ENCODE measurements around the gene LYRM1.
"Not testable (repeated sequence)": the region's sequence is repeated elsewhere in the genome, so short reads cannot be mapped to it uniquely, and the experiment has no call there.

LYRM1 gene

GRCh38 chr16:20901436-20902112 lies 1.0 kb downstream of the LYRM1 start:
- DNase-seq (ENCODE audit: low read depth in 1 of 2, low spot score in 1 of 2): no peak

- no peak for DNase-seq (ENCODE audit: low read depth in 1 of 2, low spot score in 1 of 2)
These were observed 1.9 kb downstream of the LYRM1 start for GRCh38 chr16:20902426-20902825.

- DNase-seq (ENCODE audit: low read depth in 1 of 2, low spot score in 1 of 2): no peak
These were observed 2.7 kb downstream of the LYRM1 start for GRCh38 chr16:20903116-20903898.

- DNase-seq (ENCODE audit: low read depth in 1 of 2, low spot score in 1 of 2): no peak
These were observed 3.4 kb downstream of the LYRM1 start for GRCh38 chr16:20903899-20904506.

- DNase-seq (ENCODE audit: low read depth in 1 of 2, low spot score in 1 of 2): peak in 1 of 2 donors; percentile 20
These were observed 4.0 kb downstream of the LYRM1 start for GRCh38 chr16:20904507-20905081.

DNA sequence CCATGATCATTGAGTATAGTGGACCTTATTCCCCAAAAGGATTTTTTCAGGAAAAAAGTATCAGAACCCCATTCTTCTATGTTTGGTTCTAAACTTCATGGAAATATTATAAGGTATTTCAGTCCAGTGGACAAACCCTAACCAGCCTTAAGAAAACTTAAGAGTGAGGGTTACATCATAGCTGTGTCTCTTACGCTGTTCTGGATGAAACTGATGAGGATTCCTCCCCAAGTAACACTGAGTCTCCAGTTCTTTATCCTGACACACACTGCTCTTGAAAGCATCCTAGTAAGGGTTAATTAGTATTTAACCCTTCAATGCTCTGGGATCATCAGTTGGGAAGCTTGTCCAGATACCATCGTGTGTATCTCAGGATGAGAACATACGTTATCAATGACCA lies 5.0 kb downstream of the LYRM1 start:
- no peak for DNase-seq (ENCODE audit: low read depth in 1 of 2, low spot score in 1 of 2)

DNA sequence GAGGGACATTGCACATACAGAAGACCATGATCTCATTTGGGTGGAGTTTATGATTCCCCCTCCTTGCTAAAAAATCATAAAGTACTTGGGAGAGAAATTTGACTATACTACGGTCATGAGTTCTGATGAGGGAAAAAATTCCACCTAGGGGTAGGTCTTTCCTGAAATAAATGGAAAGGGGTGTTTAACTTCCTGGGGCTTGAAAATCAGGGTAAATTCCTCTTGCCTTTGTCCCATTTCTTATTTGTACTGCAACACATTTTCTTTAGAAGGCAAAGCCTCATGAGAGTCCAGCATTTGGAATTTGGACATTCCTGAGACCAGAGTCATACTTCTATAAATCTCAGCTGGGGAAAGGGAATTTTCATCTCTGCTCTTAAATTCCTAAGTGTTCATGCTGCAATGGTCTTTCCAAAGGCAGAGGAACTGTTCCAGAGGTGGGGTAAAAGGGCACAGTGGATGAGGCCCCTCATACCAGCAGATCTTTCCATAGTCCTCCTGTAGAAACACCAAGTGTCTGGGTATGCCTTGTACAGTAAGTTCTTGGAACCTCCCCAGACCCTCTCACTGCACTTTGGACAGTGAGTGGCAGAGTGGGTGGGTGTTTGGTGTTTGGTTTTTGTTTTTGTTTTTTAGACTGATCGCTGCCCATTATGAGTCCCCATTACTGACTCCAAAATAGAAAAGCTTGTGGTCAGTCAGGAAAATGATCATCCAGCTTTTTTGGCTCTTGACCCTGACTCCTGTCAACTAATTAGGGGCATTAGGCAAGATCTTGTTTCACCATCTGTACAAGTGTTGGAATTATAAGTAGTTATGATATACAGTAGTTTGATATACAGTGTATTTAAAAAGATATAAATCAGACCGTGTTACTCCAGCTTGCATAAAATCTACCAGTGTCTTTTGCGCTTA lies 6.0 kb downstream of the LYRM1 start:
- DNase-seq (ENCODE audit: low read depth in 1 of 2, low spot score in 1 of 2): no peak

- no peak for DNase-seq (ENCODE audit: low read depth in 1 of 2, low spot score in 1 of 2)
These were observed 10.3 kb downstream of the LYRM1 start for GRCh38 chr16:20910781-20911321.

DNA sequence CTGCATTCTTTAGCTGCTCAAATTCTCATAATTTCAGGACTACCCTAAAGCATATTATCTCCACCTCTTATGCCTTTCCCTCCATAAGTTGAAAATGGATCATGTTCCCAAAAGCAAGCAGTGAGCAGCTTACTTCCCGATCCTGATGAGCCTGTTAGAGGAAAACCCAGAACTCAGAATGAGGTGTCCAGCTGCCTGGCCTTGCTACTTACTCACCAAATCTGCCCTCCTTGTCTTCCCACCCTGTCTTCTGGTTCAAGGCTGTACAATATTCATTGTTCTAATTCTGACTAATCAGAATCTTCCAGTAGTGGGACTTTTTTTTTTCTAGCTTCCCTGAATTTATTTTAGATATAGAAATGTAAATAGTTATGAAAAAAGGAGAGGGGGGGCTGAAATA lies 10.8 kb downstream of the LYRM1 start:
- no peak for DNase-seq (ENCODE audit: low read depth in 1 of 2, low spot score in 1 of 2)

DNA sequence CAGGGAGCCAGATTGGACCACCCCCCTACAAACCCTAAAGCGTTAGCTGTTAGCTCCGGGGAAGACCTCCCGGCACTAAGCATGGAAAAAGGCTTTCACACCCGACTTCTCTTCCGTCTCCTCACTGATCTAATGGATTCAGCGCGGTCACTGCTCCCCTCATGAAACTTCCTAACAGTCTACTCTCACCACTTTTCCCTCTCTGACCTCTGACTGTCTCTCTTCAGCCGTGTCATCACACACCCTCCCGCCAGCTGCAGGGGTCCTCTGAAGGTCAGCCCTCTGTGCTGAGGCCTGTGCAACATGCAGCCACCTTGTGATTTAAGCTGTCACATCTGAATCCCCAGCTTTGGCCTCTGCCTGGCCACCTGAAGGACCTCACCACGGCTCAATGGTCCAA lies 15.7 kb downstream of the LYRM1 start:
- no peak for DNase-seq (ENCODE audit: low read depth in 1 of 2, low spot score in 1 of 2)

- DNase-seq (ENCODE audit: low read depth in 1 of 2, low spot score in 1 of 2): no peak
These were observed 16.4 kb downstream of the LYRM1 start for GRCh38 chr16:20916942-20917341.

DNA sequence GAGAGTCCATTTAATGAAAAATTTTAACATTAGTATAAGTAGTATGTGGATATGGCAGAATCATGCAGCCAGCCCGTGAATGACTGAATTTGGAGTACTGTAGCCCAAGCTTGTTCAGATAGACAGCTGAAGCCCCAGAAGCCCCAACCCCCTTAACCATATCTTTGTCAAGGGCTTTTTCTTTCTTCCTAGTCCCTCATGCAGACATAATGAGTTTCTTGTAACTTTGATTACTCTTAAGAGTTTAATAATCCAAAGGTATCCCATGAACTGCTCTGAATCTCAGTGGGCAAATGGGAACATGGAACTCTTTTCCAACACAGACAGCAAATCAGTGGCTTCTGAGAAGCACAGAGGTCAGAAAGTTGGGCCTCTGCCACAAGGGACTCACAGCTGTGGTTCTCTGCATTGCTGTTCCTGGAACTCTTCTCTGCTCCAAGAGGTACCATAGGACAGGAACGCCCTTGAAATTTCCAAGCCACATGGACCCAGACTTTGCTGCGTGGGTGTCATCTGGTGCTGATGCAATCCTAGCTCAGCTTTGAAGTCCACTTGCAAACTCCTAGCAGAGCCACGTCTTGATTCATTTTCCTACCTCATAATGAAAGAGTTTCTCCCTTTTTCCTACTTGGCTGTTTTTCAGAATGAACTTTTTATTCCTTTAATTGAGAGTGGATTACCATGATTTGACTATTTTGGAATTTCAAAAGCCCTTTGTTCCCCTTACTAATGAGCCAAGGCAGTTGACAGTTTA lies 18.1 kb downstream of the LYRM1 start:
- DNase-seq (ENCODE audit: low read depth in 1 of 2, low spot score in 1 of 2): no peak

DNA sequence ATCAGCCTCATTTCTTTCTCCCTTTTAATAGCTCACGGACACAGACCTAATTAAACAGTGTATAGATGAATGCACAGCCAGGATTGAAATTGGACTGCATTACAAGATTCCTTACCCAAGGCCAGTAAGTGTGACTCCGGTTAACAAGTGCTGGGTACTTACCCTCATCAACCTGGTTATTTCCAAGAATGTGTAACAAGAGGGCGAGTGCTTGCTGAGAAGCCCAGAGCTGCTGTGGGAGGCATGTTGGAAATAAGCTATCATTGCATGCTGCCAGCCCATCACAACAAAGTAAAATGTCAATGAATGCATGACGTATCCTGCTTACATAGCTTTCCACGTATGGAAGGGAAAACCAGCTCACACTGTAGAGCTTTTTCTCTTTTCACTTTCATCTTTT lies 19.5 kb downstream of the LYRM1 start:
- DNase-seq (ENCODE audit: low read depth in 1 of 2, low spot score in 1 of 2): no peak

DNA sequence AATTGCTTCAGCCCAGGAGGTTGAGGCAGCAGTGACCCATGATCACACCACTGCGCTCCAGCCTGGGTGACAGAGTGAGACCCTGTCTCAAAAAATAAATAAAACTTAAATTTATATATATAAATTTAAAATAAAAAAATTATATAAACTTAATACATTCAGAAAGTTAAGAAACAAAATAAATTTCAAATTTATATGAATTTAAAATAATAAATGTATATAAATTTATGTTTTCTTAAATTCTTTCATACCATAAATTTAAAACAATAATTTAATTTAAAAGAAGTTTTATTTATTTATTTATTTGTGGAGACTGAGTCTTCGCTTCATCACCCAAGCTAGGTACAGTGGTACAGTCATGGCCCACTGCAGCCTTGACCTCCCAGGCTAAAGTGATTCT lies 20.2 kb downstream of the LYRM1 start:
- no peak for DNase-seq (ENCODE audit: low read depth in 1 of 2, low spot score in 1 of 2)

- DNase-seq (ENCODE audit: low read depth in 1 of 2, low spot score in 1 of 2): no peak
These were observed 23.3 kb downstream of the LYRM1 start for GRCh38 chr16:20923876-20924275.

DNA sequence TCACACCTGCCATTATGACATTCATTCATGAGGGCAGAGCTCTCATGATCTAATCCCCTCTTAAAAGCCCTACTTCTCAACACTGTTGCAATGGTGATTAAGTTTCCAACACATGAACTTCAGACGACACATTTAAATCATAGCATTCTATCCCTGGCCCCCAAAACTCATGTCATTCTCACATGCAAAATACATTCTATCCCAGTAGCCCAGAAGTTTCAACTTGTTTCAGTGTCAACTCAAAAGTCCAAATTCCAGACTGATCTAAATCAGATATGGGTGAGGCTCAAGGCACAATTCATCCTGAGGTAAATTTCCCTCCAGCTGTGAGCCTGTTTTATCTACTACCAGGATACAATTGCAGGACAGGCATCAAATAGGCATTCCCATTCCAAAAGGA lies 25.2 kb downstream of the LYRM1 start:
- DNase-seq (ENCODE audit: low read depth in 1 of 2, low spot score in 1 of 2): no peak

DNA sequence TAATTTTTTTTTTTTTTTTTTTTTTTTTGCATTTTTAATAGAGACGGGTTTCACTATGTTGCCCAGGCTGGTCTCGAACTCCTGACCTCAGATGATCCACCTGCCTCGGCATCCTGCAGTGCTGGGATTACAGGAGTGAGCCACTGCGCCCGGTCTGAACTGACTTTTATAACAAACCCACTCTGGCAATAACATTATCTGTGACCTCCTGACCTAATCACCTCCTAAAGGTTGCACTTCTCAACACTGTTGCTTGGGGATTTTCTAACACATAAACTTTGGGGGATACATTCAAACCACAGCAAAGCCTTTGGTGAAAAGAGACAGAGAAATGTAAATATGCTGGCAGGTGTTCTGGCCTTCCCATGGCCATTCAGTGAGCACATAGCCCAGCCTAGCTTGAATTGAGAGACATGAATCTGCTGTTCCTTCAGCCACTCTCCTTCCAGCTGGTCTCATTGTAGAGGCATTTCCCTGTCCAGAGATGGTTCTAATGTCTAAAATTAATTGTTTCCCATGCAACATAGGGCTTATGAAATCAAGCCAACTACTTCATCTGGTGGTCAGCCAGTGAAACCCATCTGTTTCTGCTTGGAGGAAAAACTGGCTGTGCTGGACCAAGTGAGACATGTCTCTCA lies 28.3 kb downstream of the LYRM1 start:
- no peak for DNase-seq (ENCODE audit: low read depth in 1 of 2, low spot score in 1 of 2)

- not testable (repeated sequence) for DNase-seq (ENCODE audit: low read depth in 1 of 2, low spot score in 1 of 2)
These were observed 29.2 kb downstream of the LYRM1 start for GRCh38 chr16:20929676-20930364.

DNA sequence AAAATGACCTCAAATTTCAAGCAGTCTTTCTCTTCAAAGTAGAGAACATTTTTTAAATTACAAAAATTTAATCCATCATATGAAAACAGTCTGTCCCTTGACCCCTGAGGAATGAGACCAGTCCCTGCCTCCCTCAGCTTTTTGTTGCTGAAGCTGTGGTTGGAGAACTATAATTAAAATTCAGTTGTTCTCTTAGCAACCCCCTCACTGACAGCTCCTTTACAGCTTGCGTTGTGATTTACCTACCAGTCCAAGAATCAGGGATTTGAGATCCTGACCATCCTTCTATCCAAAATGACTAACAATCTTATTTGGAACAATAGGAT lies 29.8 kb downstream of the LYRM1 start:
- no peak for DNase-seq (ENCODE audit: low read depth in 1 of 2, low spot score in 1 of 2)
